Activated CD8-positive, alpha-beta memory T cell treated with anti-CD3 and anti-CD28 coated beads, Interleukin-2, amount 50 U/mL, for 1 hour (primary cell): Measurements from ENCODE around the gene TTC17.
"Not testable (repeated sequence)": the region's sequence is repeated elsewhere in the genome, so short reads cannot be mapped to it uniquely, and the experiment has no call there.

ENCODE experiments used
- DNase-seq: peaks from one replicate; pipeline ENCODE4 v3.0.0-alpha.2; 2020; ENCODE audit errors: extremely low read depth

Gene TTC17, protein sequence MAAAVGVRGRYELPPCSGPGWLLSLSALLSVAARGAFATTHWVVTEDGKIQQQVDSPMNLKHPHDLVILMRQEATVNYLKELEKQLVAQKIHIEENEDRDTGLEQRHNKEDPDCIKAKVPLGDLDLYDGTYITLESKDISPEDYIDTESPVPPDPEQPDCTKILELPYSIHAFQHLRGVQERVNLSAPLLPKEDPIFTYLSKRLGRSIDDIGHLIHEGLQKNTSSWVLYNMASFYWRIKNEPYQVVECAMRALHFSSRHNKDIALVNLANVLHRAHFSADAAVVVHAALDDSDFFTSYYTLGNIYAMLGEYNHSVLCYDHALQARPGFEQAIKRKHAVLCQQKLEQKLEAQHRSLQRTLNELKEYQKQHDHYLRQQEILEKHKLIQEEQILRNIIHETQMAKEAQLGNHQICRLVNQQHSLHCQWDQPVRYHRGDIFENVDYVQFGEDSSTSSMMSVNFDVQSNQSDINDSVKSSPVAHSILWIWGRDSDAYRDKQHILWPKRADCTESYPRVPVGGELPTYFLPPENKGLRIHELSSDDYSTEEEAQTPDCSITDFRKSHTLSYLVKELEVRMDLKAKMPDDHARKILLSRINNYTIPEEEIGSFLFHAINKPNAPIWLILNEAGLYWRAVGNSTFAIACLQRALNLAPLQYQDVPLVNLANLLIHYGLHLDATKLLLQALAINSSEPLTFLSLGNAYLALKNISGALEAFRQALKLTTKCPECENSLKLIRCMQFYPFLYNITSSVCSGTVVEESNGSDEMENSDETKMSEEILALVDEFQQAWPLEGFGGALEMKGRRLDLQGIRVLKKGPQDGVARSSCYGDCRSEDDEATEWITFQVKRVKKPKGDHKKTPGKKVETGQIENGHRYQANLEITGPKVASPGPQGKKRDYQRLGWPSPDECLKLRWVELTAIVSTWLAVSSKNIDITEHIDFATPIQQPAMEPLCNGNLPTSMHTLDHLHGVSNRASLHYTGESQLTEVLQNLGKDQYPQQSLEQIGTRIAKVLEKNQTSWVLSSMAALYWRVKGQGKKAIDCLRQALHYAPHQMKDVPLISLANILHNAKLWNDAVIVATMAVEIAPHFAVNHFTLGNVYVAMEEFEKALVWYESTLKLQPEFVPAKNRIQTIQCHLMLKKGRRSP

DNA sequence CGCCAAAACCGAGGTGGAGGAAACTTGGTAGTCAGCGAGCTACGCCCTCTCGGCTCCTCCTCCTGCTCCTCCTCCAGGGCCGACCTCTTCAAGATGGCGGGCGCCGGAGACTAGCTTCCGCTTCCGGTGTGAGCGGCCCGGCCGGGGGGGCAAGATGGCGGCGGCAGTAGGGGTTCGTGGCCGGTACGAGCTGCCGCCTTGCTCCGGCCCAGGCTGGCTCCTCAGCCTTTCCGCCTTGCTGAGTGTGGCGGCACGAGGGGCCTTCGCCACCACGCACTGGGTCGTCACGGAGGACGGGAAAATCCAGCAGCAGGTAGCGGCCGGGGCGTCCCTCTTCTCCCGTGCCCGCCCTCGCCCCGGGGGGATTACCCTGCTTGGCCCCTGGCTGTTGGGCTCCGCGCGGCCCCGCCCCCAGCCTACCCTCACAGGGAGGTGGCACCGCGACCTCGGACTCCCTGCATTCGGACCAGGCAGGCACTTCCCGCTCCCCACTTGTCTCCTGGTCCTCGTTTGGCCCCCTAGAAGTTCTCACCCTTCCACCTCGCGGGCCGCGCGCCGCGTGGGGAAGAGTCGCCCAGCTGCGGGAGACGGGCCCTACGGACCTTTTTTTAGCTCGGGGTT, at the start of gene TTC17:
Gene TTC17 (plus strand): TSS at position 120 of the 621 bp plus-strand sequence. CDS start 35 bp downstream, at position 155.
- peak; percentile 75 for DNase-seq

DNA sequence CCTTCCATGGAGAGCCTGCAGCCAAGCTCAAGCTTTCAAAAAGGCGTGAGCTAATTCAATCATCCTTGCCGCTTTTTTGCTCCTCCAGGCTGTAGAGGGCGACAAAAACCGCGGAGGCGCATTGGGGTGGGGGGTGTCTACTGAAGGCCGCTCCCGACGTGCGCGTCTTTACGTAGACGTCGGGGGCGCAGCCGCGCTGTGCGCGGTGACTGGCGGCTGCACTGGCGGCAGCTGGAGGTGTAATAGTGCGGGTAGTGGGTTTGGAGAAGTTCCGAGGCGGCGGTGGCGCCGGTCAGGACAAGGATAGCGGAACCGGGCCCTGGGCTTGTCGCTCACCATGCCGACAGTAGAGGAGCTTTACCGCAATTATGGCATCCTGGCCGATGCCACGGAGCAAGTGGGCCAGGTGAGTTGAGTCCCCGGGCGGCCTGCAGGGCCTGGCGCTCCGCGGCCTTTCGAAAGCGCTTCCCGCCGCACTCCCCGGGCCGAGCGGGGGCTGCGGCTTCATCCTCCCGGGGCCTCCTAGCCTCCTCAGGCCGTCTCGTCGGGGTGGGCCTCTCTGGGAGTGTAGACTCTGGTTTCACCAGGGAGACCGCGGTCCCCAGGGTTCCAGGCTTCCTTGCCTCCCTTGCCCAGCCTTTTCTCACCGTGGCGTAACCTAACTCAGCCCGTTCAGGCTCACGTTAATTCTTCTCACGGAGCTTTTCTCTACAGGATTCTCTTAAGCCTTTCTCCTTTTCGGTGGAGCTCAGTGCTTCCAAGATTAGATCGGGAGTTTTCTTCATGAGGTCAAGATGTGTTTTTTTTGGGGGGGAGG, 46.7 kb upstream of the TTC17 start, which contains the start of gene API5:
Gene API5 (plus strand): TSS at position 206 of the 817 bp plus-strand sequence. CDS start 132 bp downstream, at position 338.
- DNase-seq, result peak; percentile 76

DNA sequence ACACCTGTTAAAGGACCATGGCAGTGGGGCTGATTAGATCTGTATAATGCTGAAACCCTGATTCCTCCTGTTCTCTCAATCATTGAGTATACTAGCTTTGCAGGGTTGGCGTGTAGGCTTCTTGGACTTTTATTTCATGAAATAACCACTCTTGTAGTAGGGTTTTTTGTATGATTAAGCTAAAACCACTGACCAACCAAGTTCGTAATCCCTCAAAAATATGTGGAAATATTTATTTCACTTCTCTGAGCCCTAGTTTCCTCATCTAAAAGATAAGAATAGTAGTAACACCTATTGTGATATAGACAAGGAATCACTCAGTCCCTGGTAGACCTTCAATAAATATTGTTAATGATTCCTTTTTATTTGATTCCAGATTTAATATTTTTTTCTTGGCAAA, 42.8 kb upstream of the TTC17 start:
- DNase-seq, result no peak

DNA sequence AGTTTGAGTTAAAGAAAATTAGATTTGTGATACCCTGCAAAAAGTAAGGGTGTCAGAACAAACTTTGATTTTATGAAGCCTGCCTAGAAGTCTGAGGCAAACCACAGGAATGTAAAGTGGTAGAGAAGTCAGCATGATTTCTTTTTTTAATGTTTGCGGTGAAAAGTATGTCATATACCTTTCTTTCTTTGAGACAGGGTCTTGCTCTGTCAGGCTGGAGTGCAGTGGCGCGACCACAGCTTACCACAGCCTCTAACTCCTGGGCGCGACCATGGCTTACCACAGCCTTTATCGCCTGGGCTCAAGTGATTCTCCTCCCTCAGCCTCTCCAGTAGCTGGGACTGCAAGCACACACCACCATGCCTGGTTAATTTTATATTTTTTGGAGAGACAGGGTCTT, 42.3 kb upstream of the TTC17 start:
- DNase-seq, result no peak

- DNase-seq, result no peak
Observed at GRCh38 chr11:43327987-43328386, 30.7 kb upstream of the TTC17 start.

DNA sequence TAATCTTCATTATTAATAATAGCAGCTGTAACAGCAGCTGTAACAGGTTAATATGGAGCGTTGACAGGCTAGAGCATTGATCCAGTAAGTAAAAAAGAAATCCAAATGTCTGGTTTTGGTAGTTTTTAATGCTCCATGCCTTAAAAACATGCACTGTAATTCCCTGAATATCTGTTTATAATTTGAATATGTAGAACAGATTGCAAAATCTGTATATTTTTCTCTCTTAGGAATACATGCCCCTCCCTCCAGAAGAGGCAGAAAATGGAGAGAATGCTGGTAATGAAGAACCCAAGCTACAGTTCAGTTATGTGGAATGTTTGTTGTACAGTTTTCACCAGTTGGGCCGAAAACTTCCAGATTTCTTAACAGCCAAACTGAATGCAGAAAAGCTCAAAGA, 30.2 kb upstream of the TTC17 start:
- DNase-seq, result no peak

DNA sequence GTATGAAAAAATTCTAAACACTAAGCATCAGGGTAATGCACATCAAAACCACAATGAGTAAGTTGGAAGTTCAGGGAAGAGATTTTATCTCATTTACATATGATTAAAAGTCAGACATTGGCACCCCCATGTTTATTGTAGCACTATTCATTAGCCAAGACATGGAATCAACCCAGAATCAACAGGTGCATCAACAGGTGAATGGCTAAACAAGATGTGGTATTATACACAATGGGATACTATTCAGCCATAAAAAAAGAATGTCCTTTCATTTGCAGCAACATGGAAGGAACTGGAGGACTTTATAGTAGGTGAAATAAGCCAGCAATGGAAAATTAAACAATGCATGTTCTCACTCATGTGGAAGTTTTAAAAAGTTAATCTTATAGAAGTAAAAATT, 17.6 kb upstream of the TTC17 start:
- no peak for DNase-seq

GRCh38 chr11:43351426-43351825, 7.3 kb upstream of the TTC17 start:
- DNase-seq, result not testable (repeated sequence)

- DNase-seq, result no peak
Observed at GRCh38 chr11:43354311-43354710, 4.4 kb upstream of the TTC17 start.

DNA sequence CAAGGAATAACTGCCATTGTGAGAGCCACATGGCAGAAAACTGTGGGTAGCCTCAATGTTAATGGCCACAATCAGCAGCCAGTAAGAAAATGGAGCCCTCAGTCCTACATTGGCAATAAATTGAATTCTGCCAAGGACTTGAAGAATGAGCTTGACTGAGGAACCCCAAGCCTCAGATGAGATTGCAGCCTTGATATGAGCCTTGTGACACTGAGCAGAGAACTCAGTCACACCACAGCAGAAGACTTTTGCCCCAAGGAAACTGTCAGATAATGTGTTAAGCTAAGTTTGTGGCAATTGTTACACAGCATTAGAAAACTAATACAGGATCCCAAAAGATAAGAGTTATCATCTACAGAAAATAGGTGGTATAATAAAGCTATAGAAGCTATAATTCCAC, 2.4 kb upstream of the TTC17 start:
- DNase-seq, result no peak

DNA sequence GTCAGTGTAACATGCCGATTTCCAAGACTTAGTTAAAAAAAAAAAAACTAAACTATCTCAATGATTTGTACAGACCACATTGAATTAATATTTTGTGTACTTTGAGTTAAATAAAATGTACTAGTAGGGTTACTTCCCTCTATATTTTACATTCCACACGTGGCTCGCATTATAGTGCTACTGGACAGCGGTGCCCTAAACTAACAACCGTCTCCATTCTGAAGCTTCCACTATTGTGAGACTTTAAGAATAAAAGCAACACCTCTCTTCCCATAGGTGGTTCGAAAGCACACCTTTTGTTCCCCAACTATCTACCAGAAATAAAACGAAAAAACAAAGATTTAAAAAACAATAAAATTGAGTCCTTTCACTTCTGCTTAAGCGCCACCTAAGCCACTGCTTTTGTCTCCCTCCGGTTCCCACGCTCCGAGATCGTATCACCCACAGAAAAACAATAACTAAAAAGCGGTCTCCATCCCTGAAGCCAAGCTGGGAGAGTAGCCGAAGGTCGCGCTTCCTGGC, 380 bp upstream of the TTC17 start:
- no peak for DNase-seq

GRCh38 chr11:43359422-43359818, 700 bp downstream of the TTC17 start:
- DNase-seq, result no peak

DNA sequence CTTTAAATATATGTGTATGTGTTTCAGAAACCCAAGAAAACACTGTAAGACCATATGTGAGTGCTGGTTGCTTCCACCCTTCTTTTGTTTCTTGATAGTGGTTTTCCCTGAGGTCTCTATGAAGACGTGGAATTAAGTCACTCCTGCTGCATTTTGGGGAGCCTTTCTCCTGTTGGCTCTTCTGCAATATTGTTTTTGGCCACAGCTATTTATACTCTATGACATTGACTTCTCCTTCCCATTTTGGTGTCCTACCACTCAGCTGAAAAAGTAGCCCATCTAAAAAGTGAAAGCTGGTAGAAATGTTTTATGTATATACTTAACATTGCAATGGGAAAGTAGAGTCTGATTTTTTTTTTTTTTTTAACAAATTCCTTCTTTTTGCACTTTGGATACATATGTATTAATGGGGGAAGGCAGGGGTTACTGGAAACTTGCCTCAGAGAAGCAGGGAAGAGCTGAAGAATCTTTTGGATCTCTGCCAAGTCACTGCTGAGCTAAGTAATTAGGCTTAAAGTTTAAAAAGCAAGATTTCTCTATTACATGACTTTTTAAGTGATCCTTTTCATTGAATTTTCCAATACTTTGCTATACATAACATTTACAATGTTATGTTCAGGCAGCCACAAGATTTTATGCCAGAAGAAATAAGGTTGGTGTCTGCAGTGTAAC, 1.8 kb downstream of the TTC17 start:
- DNase-seq, result no peak

GRCh38 chr11:43366677-43367076, 8.0 kb downstream of the TTC17 start:
- DNase-seq, result no peak

- no peak for DNase-seq
Observed at GRCh38 chr11:43367382-43368178, 8.9 kb downstream of the TTC17 start.

DNA sequence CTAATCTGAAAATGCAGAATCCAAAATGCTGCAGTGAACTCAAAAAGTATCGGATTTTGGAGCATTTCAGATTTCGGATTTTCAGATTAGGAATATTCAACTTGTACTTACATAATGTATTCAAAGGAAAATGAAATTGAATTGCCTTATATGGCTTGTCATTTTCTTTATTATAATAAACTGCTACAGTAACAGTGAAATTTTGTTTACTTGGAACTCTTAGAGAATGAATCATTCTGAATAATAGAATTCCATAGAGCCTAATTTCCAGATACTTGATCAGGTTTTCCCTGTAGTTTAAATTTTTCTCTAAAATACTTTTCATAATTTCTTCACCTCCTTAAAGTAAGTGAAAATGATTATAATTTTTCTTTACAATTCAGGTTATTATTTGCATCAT, 17.3 kb downstream of the TTC17 start:
- no peak for DNase-seq

GRCh38 chr11:43376594-43376993, 17.9 kb downstream of the TTC17 start:
- DNase-seq, result no peak

DNA sequence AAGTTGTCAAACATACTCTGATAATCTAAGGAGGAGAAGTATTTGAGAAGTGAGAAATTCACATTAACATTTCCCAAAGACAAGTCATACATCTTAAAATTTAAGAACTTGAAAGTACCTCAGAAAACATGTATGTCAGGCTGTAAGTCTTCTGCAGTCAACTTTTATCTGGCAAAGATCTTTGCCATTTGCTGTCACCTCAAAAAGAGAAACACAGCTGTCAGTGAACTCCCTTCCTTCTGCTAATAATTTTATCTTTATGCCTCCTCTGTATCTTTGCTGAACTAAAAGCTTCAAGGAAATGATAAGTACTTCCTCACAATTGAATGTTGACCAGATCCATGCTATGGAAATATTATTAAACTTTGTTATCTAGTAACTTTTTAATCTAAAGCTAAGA, 18.7 kb downstream of the TTC17 start:
- no peak for DNase-seq

- no peak for DNase-seq
Observed at GRCh38 chr11:43378897-43379296, 20.2 kb downstream of the TTC17 start.
